Measurements from ENCODE around the gene SET.
"Not testable (repeated sequence)": the region's sequence is repeated elsewhere in the genome, so short reads cannot be mapped to it uniquely, and the experiment has no call there.

Gene SET

GRCh38 chr9:128666481-128666941, 22.5 kb upstream of the SET start:
- not testable (repeated sequence) for H3K79me1 ChIP-seq (replicated peaks; ENCODE audit: low read length, poor library complexity, severe bottlenecking); H3K23ac ChIP-seq (ENCODE audit: low read length in 2 of 2); H3K4me1 ChIP-seq (ENCODE audit: control insufficient read depth, insufficient read depth, low read depth, low read length); H2BK120ac ChIP-seq (ENCODE audit: low read depth, low read length); H3K4ac ChIP-seq (ENCODE audit: low read depth in 1 of 2, low read length in 2 of 2); H4K91ac ChIP-seq (ENCODE audit: low read length); H3K18ac ChIP-seq (ENCODE audit: low read depth in 1 of 2, low read length in 2 of 2); H2BK5ac ChIP-seq (ENCODE audit: low read depth, low read length, poor library complexity, severe bottlenecking); H3K4me3 ChIP-seq (ENCODE audit: insufficient read depth in 1 of 2, low read depth in 1 of 2, low read length in 2 of 2); H3K9ac ChIP-seq (ENCODE audit: low read length); H3K14ac ChIP-seq (ENCODE audit: low read length in 2 of 2); H3K36me3 ChIP-seq (ENCODE audit: control insufficient read depth in 1 of 2, insufficient read depth in 2 of 2, low read depth in 1 of 2, low read length in 2 of 2); H3K9me3 ChIP-seq (ENCODE audit: control insufficient read depth, low read length); H3K27ac ChIP-seq (ENCODE audit: low read length, poor library complexity, severe bottlenecking); H4K8ac ChIP-seq (ENCODE audit: low read length); H2BK15ac ChIP-seq (ENCODE audit: low read depth, poor library complexity, severe bottlenecking); H3K4me2 ChIP-seq (ENCODE audit: low read length, poor library complexity, severe bottlenecking); H2AFZ ChIP-seq (ENCODE audit: low read depth, low read length); H3K27me3 ChIP-seq (ENCODE audit: control insufficient read depth in 1 of 2, insufficient read depth in 1 of 2, low read length in 2 of 2); H2BK12ac ChIP-seq (ENCODE audit: low read length in 2 of 2); H2AK5ac ChIP-seq (ENCODE audit: low read length, severe bottlenecking)
- DNase-seq, result peak; percentile 40
- 88% methylated on average over 8 of the region's 8 CpGs for WGBS

- H3K79me1 ChIP-seq (replicated peaks; ENCODE audit: low read length, poor library complexity, severe bottlenecking), result peaks cover 2% of the 10 kb centered on the region
- no peak overlapping the region for H3K4me2 ChIP-seq (ENCODE audit: low read length, poor library complexity, severe bottlenecking)
- no peak overlapping the region for H2BK120ac ChIP-seq (ENCODE audit: low read depth, low read length)
- no peaks in the 10 kb centered on the region for H3K36me3 ChIP-seq (ENCODE audit: control insufficient read depth in 1 of 2, insufficient read depth in 2 of 2, low read depth in 1 of 2, low read length in 2 of 2)
- no peak overlapping the region for H2AK5ac ChIP-seq (ENCODE audit: low read length, severe bottlenecking)
- no peak overlapping the region for H3K4ac ChIP-seq (ENCODE audit: low read depth in 1 of 2, low read length in 2 of 2)
- H3K27me3 ChIP-seq (ENCODE audit: control insufficient read depth in 1 of 2, insufficient read depth in 1 of 2, low read length in 2 of 2), result no peaks in the 10 kb centered on the region
- H3K27ac ChIP-seq (ENCODE audit: low read length, poor library complexity, severe bottlenecking), result no peak overlapping the region
- no peaks in the 10 kb centered on the region for H3K4me1 ChIP-seq (ENCODE audit: control insufficient read depth, insufficient read depth, low read depth, low read length)
- no peak overlapping the region for H2BK12ac ChIP-seq (ENCODE audit: low read length in 2 of 2)
- WGBS, result 92% methylated on average over 6 of the region's 6 CpGs
- H3K18ac ChIP-seq (ENCODE audit: low read depth in 1 of 2, low read length in 2 of 2), result no peak overlapping the region
- no peak overlapping the region for H3K9ac ChIP-seq (ENCODE audit: low read length)
- no peak for DNase-seq
- no peak overlapping the region for H2BK15ac ChIP-seq (ENCODE audit: low read depth, poor library complexity, severe bottlenecking)
- H3K14ac ChIP-seq (ENCODE audit: low read length in 2 of 2), result no peak overlapping the region
- H4K8ac ChIP-seq (ENCODE audit: low read length), result no peak overlapping the region
- no peaks in the 10 kb centered on the region for H3K9me3 ChIP-seq (ENCODE audit: control insufficient read depth, low read length)
- H2BK5ac ChIP-seq (ENCODE audit: low read depth, low read length, poor library complexity, severe bottlenecking), result no peak overlapping the region
- H3K4me3 ChIP-seq (ENCODE audit: insufficient read depth in 1 of 2, low read depth in 1 of 2, low read length in 2 of 2), result no peak overlapping the region
- H3K23ac ChIP-seq (ENCODE audit: low read length in 2 of 2), result no peak overlapping the region
- H4K91ac ChIP-seq (ENCODE audit: low read length), result no peak overlapping the region
- no peak overlapping the region for H2AFZ ChIP-seq (ENCODE audit: low read depth, low read length)
Measured at GRCh38 chr9:128669786-128670185, 19.2 kb upstream of the SET start.

GRCh38 chr9:128675382-128675781, 13.6 kb upstream of the SET start:
- Histone ChIP-seq H2BK120ac (ENCODE audit: low read depth, low read length) (no peak overlapping the region), H4K8ac (ENCODE audit: low read length) (no peak overlapping the region), H3K4ac (ENCODE audit: low read depth in 1 of 2, low read length in 2 of 2) (no peak overlapping the region), H2AFZ (ENCODE audit: low read depth, low read length) (no peak overlapping the region), H2BK12ac (ENCODE audit: low read length in 2 of 2) (no peak overlapping the region), H3K14ac (ENCODE audit: low read length in 2 of 2) (no peak overlapping the region), H3K4me2 (ENCODE audit: low read length, poor library complexity, severe bottlenecking) (no peak overlapping the region), H3K9ac (ENCODE audit: low read length) (no peak overlapping the region), H3K4me3 (ENCODE audit: insufficient read depth in 1 of 2, low read depth in 1 of 2, low read length in 2 of 2) (no peak overlapping the region), H3K9me3 (ENCODE audit: control insufficient read depth, low read length) (no peaks in the 10 kb centered on the region), H3K4me1 (ENCODE audit: control insufficient read depth, insufficient read depth, low read depth, low read length) (peaks cover 2% of the 10 kb centered on the region), H2BK5ac (ENCODE audit: low read depth, low read length, poor library complexity, severe bottlenecking) (no peak overlapping the region), H3K23ac (ENCODE audit: low read length in 2 of 2) (no peak overlapping the region), H4K91ac (ENCODE audit: low read length) (no peak overlapping the region), H2AK5ac (ENCODE audit: low read length, severe bottlenecking) (no peak overlapping the region), H2BK15ac (ENCODE audit: low read depth, poor library complexity, severe bottlenecking) (no peak overlapping the region), H3K27me3 (ENCODE audit: control insufficient read depth in 1 of 2, insufficient read depth in 1 of 2, low read length in 2 of 2) (no peaks in the 10 kb centered on the region), H3K36me3 (ENCODE audit: control insufficient read depth in 1 of 2, insufficient read depth in 2 of 2, low read depth in 1 of 2, low read length in 2 of 2) (peaks cover 0 to 5% of the 10 kb centered on the region in 2 experiments), H3K27ac (ENCODE audit: low read length, poor library complexity, severe bottlenecking) (no peak overlapping the region), H3K18ac (ENCODE audit: low read depth in 1 of 2, low read length in 2 of 2) (no peak overlapping the region), H3K79me1 (replicated peaks; ENCODE audit: low read length, poor library complexity, severe bottlenecking) (peaks cover 9% of the 10 kb centered on the region)
- DNase-seq, result no peak
- 100% methylated on average over 4 of the region's 4 CpGs for WGBS

DNA sequence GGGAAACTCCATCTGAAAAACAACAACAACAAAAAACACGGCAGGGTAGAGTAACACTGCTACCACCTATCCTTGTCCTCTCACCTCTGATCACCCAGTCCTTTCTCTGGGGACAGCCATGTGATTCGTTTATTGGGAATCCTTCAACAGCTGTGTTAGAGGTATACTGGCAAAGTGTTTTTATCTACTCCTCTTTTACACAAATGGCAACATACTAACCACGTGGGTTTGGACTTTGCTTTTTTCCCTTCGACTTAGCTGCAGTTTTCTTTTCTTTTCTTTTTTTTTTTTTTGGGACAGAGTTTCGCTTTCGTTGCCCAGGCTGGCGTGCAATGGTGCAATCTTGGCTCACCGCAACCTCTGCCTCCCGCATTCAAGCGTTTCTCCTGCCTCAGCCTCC, 11.2 kb upstream of the SET start:
- Histone ChIP-seq H3K4me2 (ENCODE audit: low read length, poor library complexity, severe bottlenecking) (no peak overlapping the region), H3K18ac (ENCODE audit: low read depth in 1 of 2, low read length in 2 of 2) (no peak overlapping the region), H3K79me1 (replicated peaks; ENCODE audit: low read length, poor library complexity, severe bottlenecking) (peaks cover 17% of the 10 kb centered on the region), H2BK120ac (ENCODE audit: low read depth, low read length) (no peak overlapping the region), H3K9me3 (ENCODE audit: control insufficient read depth, low read length) (no peaks in the 10 kb centered on the region), H2BK12ac (ENCODE audit: low read length in 2 of 2) (no peak overlapping the region), H2AK5ac (ENCODE audit: low read length, severe bottlenecking) (no peak overlapping the region), H2BK15ac (ENCODE audit: low read depth, poor library complexity, severe bottlenecking) (no peak overlapping the region), H3K4ac (ENCODE audit: low read depth in 1 of 2, low read length in 2 of 2) (no peak overlapping the region), H3K27ac (ENCODE audit: low read length, poor library complexity, severe bottlenecking) (no peak overlapping the region), H2BK5ac (ENCODE audit: low read depth, low read length, poor library complexity, severe bottlenecking) (no peak overlapping the region), H3K14ac (ENCODE audit: low read length in 2 of 2) (no peak overlapping the region), H3K9ac (ENCODE audit: low read length) (no peak overlapping the region), H3K4me3 (ENCODE audit: insufficient read depth in 1 of 2, low read depth in 1 of 2, low read length in 2 of 2) (no peak overlapping the region), H4K8ac (ENCODE audit: low read length) (no peak overlapping the region), H3K23ac (ENCODE audit: low read length in 2 of 2) (no peak overlapping the region), H2AFZ (ENCODE audit: low read depth, low read length) (no peak overlapping the region), H3K36me3 (ENCODE audit: control insufficient read depth in 1 of 2, insufficient read depth in 2 of 2, low read depth in 1 of 2, low read length in 2 of 2) (peaks cover 0 to 8% of the 10 kb centered on the region in 2 experiments), H3K27me3 (ENCODE audit: control insufficient read depth in 1 of 2, insufficient read depth in 1 of 2, low read length in 2 of 2) (no peaks in the 10 kb centered on the region), H4K91ac (ENCODE audit: low read length) (no peak overlapping the region), H3K4me1 (ENCODE audit: control insufficient read depth, insufficient read depth, low read depth, low read length) (peaks cover 5% of the 10 kb centered on the region)
- 90% methylated on average over 10 of the region's 10 CpGs for WGBS
- no peak for DNase-seq

Measured in mesenchymal stem cell (in vitro differentiated cells and primary cell).